ENCODE measurements around the gene KCNK10.

KCNK10 gene

DNA sequence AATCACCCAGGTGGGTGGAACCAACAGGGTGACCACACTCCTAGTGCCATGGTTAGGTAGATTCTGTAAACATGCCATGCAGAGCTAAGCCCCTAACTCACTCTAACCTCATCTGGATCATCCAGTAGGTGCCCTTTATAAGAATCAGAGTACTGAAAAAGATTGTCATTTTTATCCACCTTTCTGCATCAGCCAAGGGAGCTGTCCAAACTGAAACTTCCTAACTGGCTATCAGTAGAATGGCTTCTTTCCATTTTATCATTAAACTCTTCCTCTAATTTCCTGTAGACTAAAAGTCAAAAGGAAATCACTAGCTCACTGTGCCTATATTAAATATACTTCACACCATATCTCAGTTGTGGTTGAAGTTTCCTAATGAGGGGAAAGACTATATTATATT, 6.5 kb downstream of the KCNK10 start:
- TF ChIP-seq, protein P1, sequence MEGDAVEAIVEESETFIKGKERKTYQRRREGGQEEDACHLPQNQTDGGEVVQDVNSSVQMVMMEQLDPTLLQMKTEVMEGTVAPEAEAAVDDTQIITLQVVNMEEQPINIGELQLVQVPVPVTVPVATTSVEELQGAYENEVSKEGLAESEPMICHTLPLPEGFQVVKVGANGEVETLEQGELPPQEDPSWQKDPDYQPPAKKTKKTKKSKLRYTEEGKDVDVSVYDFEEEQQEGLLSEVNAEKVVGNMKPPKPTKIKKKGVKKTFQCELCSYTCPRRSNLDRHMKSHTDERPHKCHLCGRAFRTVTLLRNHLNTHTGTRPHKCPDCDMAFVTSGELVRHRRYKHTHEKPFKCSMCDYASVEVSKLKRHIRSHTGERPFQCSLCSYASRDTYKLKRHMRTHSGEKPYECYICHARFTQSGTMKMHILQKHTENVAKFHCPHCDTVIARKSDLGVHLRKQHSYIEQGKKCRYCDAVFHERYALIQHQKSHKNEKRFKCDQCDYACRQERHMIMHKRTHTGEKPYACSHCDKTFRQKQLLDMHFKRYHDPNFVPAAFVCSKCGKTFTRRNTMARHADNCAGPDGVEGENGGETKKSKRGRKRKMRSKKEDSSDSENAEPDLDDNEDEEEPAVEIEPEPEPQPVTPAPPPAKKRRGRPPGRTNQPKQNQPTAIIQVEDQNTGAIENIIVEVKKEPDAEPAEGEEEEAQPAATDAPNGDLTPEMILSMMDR (IDR thresholded peaks at IDR 0.05), result no peak
- Mint-ChIP-seq H3K27ac (no peak overlapping the region), H3K4me3 (no peak overlapping the region), H3K36me3 (ENCODE audit: low read depth) (no peaks in the 10 kb centered on the region), H3K4me1 (no peaks in the 10 kb centered on the region), H3K9me3 (peaks cover 5% of the 10 kb centered on the region), H3K27me3 (ENCODE audit: low read depth, poor library complexity) (peaks cover 8% of the 10 kb centered on the region)
- DNase-seq, result no peak

DNA sequence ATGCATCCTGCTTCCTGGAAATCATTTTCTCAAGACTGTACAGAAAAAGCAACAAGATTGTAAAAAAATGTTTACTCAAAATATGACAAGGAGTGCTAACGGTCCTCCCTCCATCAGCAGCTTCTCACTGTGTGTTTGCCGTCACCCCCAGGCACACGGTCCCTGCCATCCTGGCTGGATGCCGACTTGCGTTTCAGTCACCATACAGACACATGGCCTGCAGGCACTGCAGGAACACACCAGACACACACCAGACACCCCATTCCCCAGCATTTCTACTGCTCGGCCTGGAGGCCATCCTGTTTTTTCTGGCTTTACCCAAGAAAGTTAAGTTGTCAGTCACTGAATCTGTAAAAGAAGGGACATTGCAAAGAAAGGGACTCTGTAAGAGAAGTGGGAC, 10.8 kb downstream of the KCNK10 start:
- peaks cover 5% of the 10 kb centered on the region for H3K9me3 Mint-ChIP-seq
- no peak overlapping the region for H3K4me3 Mint-ChIP-seq
- H3K36me3 Mint-ChIP-seq (ENCODE audit: low read depth), result no peaks in the 10 kb centered on the region
- peaks cover 8% of the 10 kb centered on the region for H3K27me3 Mint-ChIP-seq (ENCODE audit: low read depth, poor library complexity)
- DNase-seq, result no peak
- TF ChIP-seq, protein P1 (IDR thresholded peaks at IDR 0.05), result no peak
- H3K27ac Mint-ChIP-seq, result no peak overlapping the region
- no peaks in the 10 kb centered on the region for H3K4me1 Mint-ChIP-seq

DNA sequence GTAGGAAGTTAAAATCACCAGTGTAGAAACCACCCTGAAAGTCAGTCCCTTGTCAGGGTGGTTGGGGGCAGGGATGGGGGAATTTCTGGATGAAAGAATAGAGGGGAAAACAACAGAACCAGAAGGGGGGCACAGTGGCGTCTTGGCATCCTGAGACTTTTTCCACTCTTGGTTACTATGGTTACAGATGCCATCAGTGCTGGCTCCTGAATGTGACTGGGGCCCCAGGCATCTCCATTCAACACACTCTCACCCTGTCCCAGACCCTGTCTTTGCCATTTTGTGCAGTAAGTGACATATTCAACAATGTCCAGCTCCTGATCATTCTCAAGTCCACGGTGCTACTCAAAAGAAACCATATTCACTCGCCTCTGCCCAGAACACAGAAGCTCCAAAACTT, 11.3 kb downstream of the KCNK10 start:
- H3K4me1 Mint-ChIP-seq, result no peaks in the 10 kb centered on the region
- H3K36me3 Mint-ChIP-seq (ENCODE audit: low read depth), result no peaks in the 10 kb centered on the region
- DNase-seq, result no peak
- peaks cover 10% of the 10 kb centered on the region for H3K27me3 Mint-ChIP-seq (ENCODE audit: low read depth, poor library complexity)
- TF ChIP-seq, protein P1 (IDR thresholded peaks at IDR 0.05), result no peak
- no peak overlapping the region for H3K4me3 Mint-ChIP-seq
- H3K27ac Mint-ChIP-seq, result no peak overlapping the region
- peaks cover 5% of the 10 kb centered on the region for H3K9me3 Mint-ChIP-seq

DNA sequence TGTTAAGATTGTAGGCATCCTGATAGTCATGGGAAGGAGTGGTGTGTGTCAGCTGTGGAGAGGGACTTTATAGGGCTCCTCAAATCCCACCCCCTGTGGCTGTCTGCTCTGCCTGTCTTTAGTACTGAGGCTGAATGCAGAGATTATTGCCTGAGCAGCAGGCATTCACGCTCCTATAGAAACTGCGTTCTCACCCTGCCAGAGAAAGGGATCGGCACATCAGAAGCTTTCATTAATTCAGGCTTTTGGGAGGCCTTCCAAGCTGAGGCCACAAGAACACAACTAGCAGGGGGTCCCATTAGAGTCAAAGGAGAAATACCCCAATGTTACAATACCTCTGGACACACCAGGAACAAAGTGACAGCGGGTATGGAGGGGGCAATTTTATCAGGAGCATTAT, 12.6 kb downstream of the KCNK10 start:
- DNase-seq, result no peak
- Mint-ChIP-seq H3K36me3 (ENCODE audit: low read depth) (no peaks in the 10 kb centered on the region), H3K27ac (no peak overlapping the region), H3K4me3 (no peak overlapping the region), H3K4me1 (peaks cover 2% of the 10 kb centered on the region), H3K9me3 (peaks cover 5% of the 10 kb centered on the region), H3K27me3 (ENCODE audit: low read depth, poor library complexity) (peaks cover 10% of the 10 kb centered on the region)
- TF ChIP-seq, protein P1 (IDR thresholded peaks at IDR 0.05), result no peak

DNA sequence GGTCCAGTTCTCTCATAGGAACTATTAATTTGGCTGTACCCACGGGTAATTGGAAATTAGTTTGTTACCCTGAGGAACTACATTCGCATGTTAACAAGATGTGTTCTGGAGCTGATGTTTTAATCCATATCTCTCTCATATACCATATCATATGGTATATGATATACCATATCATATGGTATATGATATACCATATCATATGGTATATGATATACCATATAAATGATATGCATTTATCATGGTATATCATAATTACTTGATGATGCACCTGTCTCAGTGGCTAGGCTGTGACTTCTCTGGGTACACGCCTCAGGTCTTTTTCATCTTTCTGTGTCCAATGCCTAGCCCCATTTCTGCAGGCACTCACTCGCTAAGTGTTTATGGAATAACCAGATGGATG, 13.0 kb downstream of the KCNK10 start:
- DNase-seq, result no peak
- Mint-ChIP-seq H3K36me3 (ENCODE audit: low read depth) (no peaks in the 10 kb centered on the region), H3K27ac (no peak overlapping the region), H3K4me1 (peaks cover 5% of the 10 kb centered on the region), H3K27me3 (ENCODE audit: low read depth, poor library complexity) (peaks cover 7% of the 10 kb centered on the region), H3K9me3 (peaks cover 5% of the 10 kb centered on the region), H3K4me3 (no peak overlapping the region)
- TF ChIP-seq, protein P1 (IDR thresholded peaks at IDR 0.05), result no peak

DNA sequence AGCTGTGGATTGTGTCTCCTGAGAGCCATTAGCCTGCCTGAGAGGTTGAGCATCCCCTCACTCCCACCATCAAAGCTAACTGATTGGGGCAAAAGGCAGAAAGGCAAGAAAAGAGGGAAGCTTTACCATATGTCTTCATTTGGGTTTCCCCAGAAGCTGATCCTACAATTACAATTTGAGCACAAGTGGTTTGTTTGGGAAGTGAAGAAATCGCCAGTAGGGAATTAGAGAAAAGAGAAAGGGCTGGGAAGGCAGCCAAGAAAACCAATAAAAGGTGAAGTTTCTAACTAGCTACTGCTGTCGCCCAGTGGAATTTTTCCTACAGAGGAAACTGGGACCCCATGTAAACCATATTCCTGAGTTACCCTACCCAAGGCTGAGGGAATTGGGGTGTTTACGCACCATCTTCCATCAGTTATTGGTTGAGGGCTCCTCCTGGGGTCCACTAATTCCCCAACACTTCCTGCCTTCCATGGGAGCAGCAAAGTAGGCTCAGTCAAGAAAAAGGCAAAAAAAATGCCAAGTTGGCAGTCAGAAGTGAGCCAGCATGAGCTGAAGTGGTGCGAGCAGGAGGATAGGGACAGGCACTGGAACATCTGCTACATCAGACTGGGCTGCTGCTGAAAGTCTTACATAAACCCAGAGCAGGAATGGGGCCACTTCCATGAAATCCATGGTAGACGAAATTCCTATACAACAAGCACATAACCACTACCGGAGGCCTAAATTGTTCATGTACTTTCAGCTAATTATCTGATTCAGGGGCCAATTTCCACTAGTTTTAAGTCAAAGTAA, 17.3 kb downstream of the KCNK10 start:
- no peak overlapping the region for H3K27ac Mint-ChIP-seq
- H3K36me3 Mint-ChIP-seq (ENCODE audit: low read depth), result no peaks in the 10 kb centered on the region
- no peak overlapping the region for H3K4me3 Mint-ChIP-seq
- no peak for DNase-seq
- H3K4me1 Mint-ChIP-seq, result peaks cover 5% of the 10 kb centered on the region
- H3K27me3 Mint-ChIP-seq (ENCODE audit: low read depth, poor library complexity), result peaks cover 19% of the 10 kb centered on the region
- TF ChIP-seq, protein P1 (IDR thresholded peaks at IDR 0.05), result no peak
- H3K9me3 Mint-ChIP-seq, result no peaks in the 10 kb centered on the region

Measured in nephron progenitor cell (in vitro differentiated cells).